HG03039 (cell line): ENCODE results near the gene BMI1.
A peak's percentile ranks its signal among the peaks of the same experiment; 100 is the strongest.
"Not testable (repeated sequence)": the region's sequence is repeated elsewhere in the genome, so short reads cannot be mapped to it uniquely, and the experiment has no call there.

Experiments
- ATAC-seq: cut with Tn5 transposase; IDR thresholded peaks from one replicate; pipeline ENCODE4 v1.9.1; 2021; ENCODE audit warnings: mild to moderate bottlenecking, moderate library complexity; ENCODE audit not compliant: unreplicated experiment

The BMI1 gene

DNA sequence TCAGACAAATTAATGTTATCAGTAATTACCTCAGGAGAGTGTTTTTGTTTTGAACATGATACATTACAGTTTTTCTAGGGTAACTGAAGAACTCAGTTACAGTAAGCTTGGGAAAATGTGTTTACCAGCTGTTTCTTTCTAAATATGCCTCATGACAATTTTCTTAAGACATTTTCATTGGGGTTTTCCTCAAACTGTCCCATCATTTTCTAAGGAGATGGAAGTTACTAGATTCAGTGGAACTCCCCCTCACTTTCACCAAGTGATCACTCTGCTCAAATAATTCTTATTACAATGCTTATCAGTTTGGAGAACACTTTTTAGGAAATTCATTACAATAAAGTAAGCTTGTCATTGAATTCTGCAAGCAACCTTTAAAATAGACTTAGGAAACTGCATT lies 18.0 kb downstream of the BMI1 start:
- ATAC-seq = no peak

DNA sequence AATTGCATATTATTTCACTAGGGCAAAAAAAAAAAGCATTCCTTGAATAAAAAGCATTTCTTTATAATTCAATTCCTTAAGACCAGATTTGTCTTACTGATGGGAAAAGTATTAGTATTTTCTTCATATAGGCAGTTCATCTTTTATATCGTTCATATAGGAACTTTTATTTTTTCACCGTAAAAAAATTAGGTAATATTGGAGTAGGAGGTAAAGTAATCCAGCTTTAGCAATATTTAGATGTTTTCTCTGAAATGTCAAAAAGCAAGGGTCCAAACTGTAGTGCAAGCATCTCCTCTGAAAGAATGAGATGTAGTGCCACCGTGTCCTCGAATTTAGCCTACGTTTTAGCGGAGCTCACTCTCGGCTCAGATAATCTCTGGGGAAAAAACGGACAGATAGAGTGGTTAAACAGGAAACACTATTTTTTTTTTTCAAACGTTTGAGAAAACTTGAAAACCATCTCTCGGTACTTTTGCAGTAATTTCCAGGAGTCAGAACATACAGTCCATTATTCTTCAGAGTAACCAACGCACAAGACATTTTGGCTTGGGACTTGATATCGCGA lies 18.9 kb downstream of the BMI1 start:
- ATAC-seq = no peak

DNA sequence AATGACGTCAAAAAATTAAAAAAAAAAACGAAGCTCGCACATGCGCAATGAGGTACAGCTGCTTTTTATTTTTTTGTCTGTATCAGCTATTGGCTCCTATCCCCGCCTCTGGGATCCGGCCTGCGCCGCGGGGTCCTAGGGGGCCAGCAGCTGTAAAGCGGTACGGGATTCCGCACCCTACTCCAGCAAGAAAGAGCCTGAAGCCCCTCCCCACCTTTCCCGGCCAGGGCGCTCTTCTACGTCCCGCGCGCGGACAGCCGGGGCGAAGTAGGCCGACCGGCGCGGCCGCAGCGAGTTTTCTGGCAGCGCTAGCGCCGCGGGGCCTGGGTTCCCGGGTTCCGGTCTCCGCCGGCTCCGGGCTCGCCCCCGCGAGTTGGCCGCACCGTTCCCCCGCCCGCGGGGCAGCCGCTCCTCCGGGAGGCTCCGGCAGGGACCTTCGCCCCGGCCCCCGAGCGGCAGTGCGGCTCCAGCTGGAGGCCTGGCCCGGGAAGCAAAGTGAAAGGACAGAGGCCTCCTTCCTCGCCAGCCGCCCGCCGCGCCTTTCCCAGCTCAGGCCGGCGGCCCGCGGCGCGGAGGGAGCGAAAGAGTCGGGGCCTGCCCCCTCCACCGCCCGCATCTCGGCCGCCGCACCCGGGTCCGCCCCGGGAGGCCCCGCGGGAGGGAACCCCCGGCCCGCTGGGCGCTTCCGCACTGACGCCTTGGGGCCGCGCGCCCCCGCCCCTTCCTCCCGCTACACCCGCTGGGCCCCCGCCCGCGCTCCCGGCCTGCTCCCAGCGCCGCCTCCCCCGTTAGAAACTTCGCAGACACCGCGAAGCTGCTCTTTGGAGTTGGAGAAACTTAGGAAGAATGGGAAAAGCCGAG lies 19.7 kb downstream of the BMI1 start:
- ATAC-seq = peak; percentile 42

DNA sequence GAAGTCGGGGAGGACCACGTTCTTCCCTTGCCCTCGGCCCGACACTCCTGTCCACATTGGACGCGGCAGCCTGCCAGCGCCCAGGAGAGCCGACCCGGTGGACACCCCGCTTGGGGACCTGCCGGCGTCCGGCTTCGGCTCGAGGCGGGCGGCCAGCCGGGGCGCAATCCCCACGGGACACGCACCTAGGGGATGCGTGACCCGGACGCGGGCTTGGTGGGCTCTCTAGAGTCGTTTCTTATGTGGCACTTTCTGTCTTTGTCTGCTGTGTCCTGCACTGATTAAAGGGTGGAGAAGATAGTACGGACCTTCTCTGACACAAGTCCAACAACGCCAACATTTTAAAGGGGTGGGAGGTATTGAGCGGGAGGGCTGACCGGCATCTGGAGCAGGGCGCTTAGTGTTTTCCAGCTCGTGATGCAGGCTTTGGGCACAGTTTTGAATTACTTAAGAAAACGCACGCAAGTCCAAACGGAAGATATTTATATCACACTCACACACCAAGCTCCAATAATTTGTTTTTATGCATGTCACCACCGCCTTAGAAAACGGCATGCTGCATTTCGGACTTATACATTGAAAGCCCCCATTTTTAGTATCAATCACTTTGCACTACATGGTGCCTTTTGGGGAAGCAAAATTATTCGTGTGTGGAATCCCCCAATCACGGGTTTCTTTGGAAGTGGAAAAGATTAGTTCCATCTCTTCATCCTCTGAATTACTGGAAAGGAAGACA lies 20.5 kb downstream of the BMI1 start:
- peak; percentile 27 for ATAC-seq

DNA sequence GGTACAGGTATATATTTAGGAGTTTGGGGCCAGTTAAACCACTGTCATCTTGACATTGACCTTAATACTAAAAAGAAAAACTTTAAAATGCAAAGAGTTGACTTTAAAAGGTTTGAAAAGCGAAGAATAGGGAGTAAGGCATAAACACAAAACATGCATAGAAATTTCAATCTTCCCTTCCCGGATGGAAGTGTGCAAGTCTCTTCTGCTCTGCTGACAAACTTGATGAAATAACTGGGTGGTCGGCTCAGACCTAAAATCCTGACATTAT lies 21.0 kb downstream of the BMI1 start:
- ATAC-seq = no peak

DNA sequence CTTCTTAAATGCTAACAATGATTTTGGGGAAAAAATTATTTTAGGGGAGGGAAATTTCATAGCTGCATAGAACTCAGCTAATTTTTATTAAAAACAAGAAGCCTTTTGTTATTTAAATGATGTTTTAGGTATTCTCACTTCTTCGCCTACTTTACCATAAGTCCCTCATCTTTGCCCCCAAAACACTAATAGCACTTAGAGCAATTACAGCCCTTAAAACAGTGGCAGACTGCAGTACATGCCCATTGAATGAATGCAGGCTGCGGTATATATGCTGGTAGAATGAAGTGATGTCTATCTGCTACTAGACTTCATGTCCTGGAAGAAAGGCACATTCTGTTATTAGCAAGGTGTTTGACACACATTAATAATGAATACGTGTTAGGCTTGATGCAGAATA lies 21.5 kb downstream of the BMI1 start:
- no peak for ATAC-seq

DNA sequence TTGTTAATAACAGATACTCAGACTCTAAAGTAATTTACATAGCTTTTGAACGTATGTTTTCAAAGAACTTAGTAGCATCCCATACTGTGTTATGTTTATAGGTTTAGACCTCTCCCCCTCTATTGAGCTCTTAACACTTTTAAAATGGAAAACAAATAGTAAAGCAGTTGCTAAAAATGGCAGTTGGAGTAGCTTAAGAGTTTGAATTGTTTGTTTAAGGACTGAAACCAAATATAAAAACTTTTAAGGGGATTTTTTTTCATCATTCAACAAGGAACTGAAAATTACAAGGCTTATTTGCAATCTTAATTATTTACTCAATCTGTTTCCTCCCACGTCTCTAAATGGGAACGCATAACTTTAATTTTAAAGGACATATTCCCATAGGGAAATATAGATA lies 22.8 kb downstream of the BMI1 start:
- no peak for ATAC-seq

DNA sequence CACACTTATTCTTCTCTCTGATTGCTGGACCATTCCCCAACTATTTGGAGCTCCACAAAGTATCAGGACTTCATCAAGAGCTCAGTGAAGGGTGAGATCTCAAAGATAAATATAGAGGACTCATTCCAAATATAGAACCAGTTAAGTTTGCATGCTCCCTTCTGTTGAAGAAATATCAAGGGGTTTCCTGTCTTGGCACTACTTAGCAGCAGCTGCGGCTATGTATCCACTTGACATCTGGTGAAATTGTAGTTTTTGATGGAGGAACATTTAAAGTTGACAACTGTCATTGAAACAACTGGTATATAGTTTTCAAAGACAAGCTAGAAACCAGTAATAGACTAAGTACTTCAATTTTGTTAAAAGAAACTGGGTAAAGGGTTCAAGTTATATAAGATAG lies 23.4 kb downstream of the BMI1 start:
- no peak for ATAC-seq

DNA sequence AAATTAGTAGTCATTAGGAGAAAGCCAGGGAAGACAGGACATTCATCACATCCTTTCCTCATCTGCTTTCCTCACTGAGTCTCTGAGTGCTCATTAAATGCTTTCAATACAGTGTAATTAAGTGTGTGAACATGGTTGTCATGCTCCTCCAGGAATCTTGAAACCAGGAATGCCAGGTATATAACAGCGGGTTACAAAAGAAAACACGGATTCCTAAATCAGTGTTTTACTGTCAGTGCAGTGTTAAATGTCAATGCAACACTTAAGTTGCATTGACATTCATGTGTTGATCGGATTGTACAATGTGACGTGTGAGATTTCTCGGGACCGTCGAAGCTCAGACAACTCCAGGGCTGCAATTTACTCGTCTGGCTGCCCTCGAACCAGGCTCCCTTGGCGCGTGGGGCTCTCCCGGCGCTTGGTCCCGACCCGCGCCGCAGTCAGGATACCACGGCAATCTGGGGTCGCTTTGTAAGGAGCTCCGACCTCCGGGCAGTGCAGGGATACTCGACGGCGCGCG lies 23.9 kb downstream of the BMI1 start:
- ATAC-seq = no peak

DNA sequence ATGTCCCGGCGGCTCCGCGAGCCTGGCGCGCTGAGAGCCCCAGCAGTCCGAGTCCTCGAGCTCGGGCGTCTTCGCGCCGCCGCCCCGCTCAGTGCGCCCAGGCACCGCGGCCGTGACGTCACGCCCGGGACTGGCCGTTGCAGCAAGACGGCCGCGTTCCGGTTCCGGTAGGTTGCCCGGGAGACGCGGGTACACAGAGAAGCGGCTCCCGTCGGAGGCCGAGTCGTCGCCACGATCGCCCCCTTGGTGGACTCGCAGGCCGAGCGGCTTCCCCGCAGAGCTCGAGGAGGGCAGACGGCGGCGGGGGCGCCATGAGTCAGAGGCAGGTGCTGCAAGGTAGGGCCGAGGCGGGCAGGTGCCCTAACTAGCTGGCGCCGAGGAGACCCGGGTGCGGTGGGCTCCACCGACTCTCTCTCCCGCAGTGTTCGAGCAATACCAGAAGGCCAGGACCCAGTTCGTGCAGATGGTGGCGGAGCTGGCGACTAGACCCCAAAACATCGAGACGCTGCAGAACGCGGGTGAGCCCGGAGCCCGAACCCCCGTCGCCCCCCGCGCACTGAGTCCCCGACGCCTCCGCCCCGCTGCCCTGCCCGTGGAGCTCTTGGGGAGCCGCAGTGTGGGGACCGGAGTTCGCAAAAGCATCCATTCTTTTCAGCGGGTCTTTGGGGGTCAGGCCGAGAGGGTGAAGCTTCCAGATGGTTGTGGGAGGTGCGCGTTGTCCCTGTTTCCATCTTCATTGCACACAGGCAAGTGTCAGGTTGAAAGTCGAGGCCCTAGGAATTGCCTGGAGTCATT lies 24.6 kb downstream of the BMI1 start, which contains the start of gene SPAG6:
Gene SPAG6, plus strand, starts transcription at position 196 of the 795 bp plus-strand sequence. Its CDS starts 116 bp downstream, at position 312.
- ATAC-seq = no peak

DNA sequence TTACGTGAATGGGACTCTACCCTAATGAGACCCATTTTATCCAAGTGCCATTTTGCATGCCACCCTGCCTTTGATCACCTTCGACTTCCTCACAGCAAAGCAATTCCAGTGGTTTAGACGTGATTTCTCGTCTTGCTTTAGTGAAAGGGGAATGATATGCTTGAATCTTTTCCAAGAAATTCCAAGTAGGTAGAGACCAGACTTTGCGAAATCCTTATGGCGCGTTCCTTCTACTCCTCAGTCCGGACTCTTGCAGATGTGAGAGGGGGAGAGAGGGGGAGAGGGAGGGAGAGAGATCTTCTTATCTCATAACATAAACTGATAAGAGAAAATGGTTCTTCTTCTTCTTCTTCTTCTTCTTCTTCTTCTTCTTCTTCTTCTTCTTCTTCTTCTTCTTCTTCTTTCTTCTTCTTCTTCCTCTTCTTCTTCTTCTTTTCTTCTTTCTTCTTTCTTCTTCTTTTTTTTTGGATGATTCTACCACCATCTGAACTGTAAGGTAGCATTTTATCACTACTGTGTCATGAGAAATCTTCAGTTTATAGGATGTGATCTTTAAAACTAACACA lies 25.3 kb downstream of the BMI1 start:
- ATAC-seq = no peak

DNA sequence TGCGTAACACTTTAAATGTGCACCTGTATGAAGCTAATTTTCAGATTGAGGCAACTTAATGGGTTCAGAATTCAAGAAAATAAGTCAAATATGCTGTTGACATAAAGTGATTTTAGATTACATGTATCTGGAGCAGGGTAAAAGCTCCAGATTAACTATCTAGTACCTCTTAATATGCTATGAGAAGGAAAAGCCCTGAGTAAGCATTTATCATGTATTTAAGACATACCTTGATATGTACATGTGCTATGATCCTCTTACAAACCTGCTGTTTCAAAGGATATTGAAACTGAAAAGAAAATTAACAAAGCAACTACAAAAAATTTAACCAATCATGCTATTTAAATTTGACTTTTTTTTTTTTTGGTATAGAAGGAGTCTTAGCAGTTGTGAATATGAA lies 28.9 kb downstream of the BMI1 start:
- no peak for ATAC-seq

DNA sequence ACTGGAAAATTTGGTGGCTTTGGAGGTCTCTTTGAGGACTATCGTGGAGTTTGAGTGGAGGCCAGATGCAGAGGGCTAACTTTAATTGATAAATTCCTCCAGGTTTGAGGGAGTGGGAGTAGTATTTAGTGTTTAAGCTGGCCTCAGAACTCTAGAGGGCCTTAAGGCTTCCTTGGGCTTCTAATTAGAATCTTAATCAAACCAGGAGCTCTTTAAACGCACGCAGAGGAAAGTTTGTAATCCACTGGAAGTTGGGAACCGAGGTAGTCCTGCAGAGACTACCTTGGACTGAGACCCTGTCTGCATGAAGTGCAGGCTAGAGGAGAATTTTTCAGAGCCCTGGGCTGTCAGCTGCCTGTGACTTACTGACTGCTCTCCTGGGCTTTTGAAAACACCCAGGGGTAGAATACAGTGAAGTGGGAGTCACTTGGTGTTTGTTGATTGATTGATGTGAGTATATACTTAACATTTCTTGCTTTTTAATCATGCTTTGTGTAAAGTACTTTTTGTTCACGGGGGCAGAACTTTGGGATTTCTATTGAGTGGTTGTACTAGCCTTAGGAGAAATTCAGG lies 30.3 kb downstream of the BMI1 start:
- ATAC-seq = no peak

DNA sequence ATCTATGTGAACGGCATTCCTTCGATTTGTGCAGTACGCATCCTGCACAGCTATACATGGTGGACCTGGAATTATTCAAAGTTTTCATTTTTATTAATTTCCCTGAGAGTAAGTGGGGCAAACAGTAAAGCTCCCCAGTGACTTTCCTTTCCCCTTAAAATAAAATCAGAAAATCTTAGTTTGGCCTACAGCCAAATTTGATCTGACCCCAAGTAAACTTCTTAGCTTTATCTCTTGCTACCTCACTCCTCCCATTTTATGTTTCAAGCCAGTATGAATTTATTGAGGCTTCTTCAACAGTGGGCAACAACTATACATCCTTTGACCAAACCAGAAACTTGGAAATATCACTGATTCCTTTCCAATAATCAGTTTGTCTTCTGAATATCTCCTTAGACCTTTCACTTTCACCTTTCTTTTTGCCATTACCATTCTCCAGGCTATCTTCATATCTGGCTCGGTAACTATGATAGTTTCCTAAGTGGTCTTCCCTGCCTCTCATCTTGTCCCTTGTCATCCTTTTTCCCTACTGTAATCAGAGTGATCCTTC lies 35.5 kb downstream of the BMI1 start:
- no peak for ATAC-seq

DNA sequence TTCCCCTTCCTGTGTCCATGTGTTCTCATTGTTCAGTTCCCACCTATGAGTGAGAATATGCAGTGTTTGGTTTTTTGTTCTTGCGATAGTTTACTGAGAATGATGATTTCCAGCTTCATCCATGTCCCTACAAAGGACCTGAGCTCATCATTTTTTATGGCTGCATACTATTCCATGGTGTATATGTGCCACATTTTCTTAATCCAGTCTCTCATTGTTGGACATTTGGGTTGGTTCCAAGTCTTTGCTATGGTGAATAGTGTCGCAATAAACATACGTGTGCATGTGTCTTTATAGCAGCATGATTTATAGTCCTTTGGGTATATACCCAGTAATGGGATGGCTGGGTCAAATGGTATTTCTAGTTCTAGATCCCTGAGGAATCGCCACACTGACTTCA lies 36.9 kb downstream of the BMI1 start:
- not testable (repeated sequence) for ATAC-seq

DNA sequence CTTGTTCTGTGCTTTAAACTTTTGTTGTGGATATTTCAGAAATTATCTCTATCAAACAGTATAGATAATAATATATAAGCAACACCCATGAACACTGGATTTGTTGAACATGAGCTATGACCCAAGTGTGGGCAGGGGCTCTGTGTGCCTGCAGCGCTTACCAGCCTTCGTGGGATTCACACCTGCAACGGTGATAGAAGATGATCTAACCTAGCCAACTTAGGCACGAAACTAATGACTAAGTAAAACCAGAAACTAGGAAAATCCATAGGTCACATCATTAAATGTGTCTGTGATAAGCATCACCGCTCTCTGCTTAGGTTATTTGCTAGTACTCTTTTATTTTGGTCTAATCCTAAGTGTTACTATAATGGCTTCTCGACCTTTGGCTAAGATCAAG lies 42.4 kb downstream of the BMI1 start:
- ATAC-seq = no peak

DNA sequence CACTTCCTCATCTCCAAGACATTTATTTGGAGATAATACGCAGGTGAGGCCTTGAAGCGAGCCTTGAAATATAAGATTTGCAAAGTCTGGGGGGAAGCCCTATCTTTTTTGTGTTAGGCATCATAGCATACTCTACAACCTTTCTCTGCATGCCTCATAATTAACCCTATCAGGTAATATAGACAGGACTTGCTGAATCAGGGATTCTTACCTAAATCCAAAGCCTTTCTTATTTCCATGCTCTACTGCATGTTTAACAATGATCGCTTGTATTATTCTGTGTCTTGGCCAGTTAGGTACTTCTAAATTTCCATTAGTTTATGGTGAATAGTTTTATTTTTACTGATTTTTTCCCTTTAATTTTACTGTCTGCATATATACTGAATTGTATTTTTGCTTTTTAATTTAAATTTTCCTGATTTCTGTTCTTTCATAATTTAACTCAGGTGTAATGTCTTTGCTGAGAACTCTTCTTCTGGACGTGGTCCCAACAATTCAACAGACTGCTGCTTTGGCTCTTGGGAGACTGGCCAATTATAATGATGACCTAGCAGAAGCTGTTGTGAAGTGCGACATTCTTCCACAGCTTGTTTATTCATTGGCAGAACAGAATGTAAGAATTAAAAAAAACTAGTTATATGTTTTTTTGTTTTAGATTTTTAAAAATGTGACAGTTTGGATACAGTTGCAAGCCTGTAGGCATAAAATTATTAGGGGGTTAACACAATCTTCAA lies 43.7 kb downstream of the BMI1 start:
- no peak for ATAC-seq

DNA sequence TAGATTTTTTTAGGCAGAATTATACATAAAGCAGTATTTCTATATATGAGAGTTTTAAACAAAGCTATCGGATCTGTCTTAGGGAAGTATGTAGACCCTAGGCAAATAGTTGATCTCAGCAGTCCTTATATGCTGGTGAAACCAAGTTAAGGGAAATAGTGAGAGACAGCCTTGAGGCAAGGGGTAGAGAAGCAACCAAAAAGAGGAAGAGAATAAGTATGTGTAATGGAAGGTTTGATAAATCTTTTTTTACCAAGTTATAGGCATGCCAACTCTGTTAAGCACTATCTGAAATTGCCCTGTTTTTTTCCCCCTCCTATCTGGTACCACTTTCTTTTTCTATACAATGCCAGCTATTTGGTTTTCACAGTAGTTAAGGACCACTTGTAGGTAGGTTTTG lies 44.3 kb downstream of the BMI1 start:
- peak; percentile 50 for ATAC-seq

DNA sequence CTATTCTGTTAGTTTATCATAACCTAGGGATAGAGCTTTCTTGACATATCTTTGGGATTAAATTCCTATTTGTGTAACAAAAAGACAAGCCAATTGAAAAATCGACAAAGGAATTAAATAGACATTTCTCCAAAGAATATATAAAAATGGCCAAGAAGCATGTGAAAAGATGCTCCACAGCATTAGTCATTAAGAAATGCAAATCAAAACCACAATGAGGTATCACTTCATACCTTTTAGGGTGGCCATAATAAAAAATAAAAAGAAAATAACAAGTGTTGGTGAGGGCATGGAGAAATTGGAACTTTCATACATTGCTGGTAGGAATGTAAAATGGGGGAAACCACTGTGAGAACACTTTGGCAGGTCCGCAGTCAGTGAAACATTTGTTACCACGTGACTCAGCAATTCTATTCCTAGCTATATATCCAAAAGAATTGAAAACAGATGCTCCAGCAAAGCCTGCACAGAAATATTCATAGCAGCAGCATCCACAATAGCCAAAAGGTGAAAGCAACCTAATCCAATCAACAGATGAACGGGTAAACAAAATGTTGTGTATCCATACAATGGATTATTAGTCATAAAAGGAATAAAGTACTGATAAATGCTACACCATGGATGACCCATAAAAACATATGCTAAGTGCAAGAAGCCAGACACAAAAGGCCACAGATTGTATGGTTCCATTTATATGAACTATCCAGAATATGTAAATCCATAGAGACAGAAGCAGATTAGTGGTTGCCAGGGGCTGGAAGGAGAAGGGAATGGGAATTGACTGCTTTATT lies 44.9 kb downstream of the BMI1 start:
- no peak for ATAC-seq
